A204.1 (cell line): ENCODE results near the gene PPIL3.
"Not testable (repeated sequence)": the region's sequence is repeated elsewhere in the genome, so short reads cannot be mapped to it uniquely, and the experiment has no call there.

Experiments
- FAIRE-seq: peaks from 2 replicates; lab custom pipeline; 2012; peaks lifted over from hg19 to GRCh38; lab: Jason Lieb, UNC

The PPIL3 gene

DNA sequence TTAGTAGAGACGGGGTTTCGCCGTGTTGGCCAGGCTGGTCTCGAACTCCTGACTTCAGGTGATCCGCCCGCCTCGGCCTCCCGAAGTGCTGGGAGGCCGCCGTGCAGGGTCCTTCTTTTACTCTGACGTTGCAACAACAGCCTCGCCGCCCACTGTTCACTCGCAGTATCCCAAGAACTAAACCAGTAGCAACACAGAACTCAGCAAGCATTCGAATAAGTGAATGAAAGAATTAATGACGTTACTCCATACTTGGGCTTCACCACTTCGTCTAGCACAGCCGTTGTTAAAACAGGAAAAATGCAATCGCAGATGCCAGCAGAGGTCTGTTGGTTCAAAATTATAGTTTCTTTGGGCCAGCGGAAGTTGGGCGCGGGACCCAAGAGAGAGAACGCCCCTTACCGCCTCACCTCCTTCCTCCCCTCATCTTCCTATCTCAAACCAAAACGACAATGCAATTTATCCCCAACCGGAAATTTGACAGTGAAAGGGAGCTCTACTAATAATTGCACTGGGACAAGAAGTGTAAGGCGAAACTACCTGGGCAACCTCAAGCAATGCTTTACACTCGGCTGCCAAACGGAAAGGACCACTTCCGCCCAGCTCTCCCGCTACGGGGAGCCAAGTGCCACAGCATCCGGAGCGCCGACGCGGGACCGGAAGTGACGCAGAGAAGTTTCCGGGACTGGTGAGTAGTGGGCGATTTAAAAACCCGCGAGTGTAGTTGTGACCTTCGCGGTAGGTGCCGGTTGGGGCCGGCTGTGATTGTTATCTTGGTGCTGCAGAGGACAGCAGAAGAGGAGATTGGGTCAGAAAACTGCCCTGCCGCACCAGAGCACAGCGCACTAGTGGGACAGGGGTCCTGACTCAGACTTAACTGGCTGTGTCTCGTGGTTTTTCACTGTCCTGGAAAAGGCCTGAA lies at the start of gene PPIL3, which contains the start of gene NIF3L1:
Gene PPIL3, minus strand, starts transcription at position 374 of the 922 bp plus-strand sequence. CDS start 1,462 bp downstream, outside the sequence.
Gene NIF3L1, plus strand, starts transcription at position 668 of the 922 bp plus-strand sequence. CDS start 2,573 bp downstream, outside the sequence.
- peak; percentile 93 for FAIRE-seq

DNA sequence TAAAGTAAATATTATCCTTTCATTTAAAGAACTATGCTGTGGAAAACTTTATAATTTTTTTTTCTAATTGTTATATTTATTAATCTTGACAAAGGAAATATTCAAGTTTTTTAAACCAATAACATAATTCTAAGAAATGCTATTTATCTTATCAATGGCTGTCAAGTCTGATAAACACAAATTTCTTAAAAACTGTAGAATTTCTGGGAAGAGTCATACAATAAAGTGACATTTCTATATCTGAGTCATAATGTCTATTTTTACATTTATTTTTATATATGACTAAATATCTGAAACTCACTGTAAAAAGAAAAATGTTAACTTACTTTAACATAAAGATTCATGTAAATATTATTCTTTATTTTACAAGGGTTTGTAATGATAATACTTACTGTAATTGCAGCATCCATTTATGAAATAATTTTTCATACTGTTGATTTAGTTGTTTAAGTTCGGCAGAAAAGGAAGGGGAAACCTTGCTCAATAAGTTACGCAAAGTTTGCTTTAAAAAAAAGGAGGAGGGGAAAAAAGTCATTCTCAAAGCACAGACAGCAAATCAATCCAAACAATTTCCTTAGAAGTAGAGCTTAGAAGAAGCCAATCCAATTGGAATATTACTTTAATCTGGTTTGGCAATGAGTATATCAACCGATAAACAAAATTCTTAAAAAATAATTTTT lies 42.2 kb upstream of the PPIL3 start:
- FAIRE-seq, result peak; percentile 78

DNA sequence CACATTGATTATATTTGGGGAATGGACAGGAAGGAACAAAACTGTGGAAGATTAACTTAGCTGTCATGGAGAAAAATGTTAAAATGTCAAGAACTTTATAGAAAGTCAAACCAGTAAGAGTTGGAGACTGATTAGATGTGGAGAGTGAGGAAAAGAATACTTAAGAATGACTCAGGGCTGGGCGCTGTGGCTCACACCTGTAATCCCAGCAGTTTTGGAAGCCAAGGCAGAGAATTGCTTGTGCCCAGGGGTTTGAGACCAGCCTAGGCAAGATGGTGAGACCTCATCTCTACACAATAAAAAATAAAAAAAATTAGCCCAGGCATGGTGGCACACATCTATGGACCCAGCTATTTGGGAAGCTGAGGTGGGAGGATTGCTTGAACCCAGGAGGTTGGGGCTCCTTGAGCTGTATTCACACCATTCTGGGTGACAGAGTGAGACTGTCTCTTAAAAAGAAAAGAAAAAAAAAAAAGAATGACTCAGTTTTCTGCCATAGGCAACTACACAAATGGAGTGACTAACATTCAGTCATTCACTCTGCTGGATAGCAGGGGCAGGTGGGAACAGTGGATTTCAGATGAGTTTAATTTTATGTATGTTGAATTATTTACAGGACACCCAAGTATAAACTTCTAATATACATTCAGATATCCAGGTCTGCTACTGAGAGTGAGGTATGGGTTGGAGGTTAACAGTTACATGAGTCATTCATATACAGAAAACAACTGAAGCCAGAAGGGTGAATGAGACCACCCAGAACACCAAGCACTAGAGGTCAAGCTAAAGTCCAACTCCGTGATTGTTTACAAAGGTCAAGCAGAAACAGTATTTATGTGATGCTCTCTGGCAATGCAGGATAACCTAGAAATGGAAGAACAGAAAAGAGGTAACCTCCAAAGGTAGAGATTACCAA lies 40.7 kb upstream of the PPIL3 start:
- FAIRE-seq, result no peak

DNA sequence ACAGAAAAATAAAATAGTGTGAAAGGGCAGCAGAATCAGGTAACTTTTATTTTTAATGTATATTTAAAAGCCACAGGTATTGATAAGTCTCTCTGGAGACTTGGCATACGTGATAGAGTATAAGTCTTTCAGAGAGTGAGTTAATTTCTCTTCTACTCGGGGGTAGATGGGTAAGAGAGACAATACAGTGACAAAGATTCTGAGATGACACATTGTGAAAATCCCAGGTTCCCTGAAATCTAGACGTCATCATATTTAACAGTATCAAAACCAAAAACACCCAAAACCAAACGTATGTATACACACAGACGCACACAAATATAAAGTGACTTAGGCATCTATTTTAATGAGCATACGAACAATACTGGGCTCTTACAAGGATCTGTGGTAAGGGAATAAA lies 33.6 kb upstream of the PPIL3 start:
- no peak for FAIRE-seq

DNA sequence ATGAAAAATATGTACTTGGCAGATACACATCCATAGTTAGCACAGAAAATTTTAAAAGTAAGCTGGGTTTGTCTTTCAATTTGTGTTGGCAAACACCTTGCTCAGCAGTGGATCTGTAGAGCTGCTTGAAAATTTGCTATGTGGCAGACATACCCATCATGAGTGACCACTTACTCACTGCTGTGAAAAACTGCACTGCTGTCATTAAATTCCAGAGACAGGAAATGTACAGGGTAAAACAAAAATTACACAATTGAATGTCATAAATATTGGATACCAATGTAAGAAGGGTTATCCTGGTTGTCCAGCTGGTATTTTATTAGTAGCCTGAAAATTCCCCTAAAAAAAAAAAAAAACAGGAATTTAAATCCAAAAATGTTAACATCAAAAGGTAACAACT lies 24.8 kb upstream of the PPIL3 start:
- no peak for FAIRE-seq

DNA sequence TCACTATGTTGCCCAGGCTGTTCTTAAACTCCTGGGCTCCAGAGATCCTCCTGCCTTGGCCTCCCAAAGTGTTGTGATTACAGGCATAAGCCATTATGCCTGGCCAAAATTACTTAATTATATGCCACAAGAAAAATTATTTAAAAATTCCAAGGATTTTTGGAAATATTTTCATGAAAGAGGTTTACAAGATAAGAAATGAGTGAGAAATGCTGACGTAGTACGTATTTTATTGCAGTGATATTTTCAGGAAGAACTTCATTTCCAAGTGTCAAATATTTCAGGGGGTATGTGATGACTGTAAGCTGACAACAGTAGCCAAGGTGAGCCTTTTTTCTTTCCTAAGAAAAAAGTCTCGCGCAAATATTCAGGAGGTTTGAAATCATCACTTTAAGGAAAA lies 21.1 kb upstream of the PPIL3 start:
- no peak for FAIRE-seq

DNA sequence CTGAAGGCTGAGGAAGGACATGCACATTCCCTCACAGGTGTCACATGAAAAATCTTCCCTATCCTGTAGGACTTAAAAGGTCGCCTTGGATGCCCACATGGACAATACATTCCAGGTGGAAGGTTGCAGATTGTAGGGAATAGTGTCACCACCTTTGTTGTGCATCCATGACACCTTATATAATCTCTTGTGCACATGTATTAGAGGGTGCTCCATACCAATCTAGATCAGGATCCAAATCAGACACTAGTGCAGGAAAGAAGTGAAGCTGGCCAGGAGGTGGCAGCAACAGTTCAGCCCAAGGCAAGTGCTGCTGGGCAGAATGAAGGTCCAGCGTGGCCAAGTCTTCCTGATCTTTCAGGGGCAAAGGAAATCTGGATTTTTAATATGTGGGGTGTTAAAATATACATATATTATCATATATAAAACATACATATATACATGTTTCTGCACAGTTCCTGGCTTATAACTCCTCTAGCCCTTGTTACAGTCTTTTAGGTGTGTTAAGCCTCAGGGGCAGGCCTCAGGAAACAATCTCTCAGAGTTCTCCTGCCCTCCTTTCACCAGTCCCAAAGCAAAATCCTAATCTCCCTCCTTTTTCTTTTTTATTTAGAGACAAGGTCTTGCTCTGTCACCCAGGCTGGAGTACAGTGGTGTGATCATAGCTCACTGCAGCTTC lies 16.9 kb upstream of the PPIL3 start:
- peak; percentile 84 for FAIRE-seq

DNA sequence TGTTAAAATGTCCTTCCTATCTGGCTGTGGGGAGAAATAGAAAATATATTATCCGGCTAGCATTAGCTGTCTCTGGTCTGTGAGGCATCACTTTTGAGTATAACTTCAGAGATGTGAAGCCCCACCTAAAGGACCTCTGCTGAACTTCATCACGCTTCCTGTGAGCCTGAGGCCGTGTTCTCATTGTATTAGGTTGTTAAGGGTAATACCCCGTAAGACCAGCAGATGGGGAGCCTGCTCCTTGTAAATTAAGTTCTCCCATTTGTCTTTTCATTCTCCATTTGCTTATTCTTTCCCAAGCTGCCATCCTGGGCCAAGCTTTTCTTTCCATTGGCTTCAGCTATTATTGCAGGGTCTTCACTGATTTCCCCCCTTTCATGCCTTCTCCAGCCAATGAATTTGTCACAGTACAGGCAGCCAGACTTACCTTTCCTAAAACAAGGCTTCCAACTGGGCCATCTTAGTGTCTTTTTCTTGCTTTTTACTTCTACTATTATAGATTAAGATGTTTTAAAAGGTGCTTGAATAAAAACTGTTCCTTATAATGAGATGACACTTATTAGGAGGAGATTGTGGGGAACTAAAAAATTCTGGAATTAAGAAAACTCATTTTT lies 12.7 kb upstream of the PPIL3 start:
- peak; percentile 96 for FAIRE-seq

DNA sequence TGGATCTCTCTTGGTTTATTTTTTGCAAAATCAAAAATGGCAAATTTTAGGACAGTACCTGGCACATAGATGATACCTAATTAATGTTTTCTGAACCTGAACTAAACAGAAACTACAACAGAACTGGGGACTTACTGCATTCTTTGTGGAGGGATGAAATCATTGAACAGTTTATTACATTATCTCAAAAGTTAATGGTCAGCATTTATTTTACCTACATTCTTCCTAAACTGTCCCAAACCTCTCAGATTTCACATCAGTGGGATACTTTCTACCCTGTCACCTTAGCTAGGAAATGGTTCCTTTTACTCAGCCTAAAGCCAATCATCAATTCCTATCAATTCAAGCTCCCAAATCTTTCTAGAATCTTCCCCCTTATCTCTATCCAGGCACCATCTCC lies 10.6 kb upstream of the PPIL3 start:
- no peak for FAIRE-seq

DNA sequence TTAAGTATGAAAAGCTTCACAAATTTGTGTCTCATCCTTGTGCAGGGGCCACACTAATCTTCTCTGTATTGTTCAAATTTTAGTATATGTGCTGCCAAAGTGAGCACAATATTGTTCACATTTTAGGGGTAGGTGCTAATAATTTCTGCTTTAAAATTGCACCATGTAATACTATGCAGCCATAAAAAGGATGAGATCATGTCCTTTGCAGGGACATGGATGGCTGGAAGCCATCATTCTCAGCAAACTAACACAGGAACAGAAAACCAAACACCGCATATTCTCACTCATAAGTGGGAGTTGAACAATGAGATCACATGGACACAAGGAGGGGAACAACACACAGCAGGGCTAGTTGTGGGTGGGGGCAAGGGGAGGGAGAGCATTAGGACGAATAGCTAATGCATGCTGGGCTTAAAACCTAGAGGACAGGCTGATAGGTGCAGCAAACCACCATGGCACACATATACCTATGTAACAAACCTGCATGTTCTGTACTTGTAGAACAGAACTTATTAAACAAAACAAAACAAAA lies 7.1 kb downstream of the PPIL3 start:
- FAIRE-seq, result not testable (repeated sequence)

DNA sequence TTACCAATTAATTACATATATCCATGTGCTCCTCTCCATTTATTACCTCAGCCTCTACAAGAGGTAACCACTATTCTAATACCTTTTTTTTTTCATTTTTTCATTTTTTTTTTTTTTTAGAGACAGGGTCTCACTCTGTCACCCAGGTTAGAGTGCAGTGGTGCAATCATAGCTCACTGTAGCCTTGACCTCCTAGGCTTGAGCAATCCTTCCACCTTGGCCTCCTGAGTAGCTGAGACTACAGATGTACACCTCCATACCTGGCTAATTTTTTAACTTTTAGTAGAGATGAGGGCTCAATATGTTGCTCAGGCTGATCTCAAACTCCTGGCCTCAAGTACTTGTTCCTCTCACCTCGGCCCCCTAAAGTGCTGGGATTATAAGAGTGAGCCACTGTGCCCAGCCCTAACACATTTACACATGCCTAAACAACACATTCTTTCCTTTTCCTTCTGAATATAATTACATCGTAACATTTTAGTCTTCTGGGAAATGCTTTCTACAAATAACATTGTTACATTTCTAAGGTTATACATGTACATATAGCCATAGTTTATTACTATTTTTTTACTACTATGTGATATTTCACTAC lies 10.5 kb downstream of the PPIL3 start:
- no peak for FAIRE-seq

DNA sequence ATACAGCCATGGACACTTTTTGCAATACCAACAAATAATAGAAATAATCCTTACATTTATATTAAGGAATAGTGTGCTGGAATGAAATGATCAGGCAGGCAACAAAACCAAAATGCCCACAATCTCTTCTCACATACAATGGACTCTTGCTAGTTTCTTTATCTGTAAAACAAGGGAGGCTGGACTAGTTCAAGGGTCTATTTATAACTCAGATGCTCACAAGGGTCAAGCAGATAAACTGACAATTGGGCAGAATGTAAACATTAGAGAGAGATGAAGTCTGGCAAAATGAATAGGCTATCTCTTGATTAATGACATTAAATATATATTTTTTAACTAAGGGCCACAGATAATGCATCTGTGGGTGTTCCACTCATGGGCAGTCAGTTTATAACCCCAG lies 11.4 kb downstream of the PPIL3 start:
- FAIRE-seq, result no peak

DNA sequence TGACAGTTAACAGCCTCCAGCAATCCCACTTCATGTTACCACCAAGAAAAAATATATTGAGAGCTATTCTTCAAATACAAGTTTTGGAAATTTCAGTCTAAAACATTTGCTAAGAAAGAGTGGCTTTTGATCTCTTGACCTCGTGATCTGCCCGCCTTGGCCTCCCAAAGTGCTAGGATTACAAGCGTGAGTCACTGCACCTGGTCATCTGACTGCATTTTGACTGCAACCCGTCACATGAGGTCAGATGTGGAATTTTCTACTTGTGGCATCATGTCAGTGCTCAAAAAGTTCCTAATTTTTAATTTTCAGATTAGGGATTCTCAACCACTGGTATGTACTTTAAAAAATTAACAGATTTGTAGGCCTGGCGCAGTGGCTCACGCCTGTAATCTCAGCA lies 15.3 kb downstream of the PPIL3 start:
- no peak for FAIRE-seq

DNA sequence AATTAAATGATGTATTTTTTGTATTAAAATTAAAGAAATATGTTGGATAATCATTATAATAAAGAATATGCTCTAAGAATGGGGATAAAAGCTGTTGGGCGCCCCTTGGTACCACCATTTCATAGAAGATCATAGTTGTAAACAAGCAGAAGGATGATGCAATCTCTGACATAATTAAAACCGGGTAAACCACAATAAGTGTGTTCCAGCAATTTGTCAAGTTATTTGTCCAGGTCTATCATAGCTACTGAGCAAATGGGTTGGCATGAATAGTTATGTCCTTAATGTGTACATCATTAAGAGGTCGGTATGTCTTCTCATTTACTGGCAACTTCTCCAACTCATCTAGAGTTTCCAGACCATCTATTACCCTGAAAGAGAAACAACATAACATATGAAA lies 17.7 kb downstream of the PPIL3 start:
- FAIRE-seq, result no peak

DNA sequence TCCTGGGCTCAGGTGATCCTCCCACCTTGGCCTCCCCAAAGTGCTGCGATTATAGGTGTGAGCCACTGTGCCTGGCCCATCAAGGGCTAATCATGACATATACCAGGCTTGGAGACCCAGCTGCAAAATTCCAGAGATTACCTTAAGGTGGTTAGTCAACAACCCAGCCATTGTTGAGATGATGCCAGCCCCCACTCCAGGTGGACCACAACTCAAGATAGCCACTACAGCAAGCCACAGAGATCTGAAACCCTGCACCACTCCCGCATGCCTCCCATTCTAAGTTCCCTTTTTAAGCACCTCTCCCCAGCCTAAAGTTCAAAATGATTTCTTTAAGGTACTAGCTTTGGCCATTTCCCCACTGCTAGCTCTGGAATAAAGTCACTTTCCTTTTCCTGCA lies 19.9 kb downstream of the PPIL3 start:
- FAIRE-seq, result no peak

DNA sequence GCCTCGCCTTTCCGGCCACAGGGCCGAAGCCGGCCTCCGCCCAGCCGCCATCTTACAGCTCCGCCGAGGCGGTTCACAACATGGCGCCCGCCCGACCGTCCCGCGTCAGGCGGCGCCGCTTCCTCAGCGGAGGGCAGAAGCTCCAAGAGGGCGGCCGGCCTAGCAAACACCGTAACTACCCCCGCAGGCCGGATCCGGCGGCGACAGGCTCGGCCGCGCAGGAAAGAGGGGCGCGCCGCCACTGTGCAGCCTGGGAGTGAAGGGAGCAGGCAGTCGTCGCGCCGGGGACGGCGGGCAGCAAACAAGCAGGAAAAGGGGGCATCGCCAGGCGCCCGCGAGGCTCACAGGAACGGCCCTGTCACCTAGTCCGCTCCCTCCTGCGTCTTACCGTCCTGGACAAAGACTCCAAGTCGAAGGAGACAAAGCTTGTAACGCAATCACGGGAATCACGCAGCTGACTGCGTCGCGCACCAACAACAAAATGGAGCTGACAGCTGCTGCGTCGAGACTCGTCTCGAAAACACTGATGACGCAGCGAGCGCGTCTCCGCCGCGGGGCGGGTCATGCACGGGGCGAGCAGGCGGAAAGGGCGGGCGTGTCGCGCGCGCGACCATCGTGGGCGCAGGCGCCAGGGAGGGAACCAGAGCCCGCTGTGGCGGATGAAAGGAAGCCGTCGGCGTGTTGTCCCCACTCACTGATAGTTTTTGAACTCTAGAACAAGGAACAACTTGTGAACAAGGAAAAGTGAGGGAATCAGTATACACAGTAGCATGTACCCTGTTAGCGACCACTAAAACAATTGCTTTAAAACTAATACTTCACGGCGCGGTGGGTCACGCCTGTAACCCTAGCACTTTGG lies 24.5 kb downstream of the PPIL3 start, which contains the start of gene CLK1:
Gene CLK1, minus strand, starts transcription at position 483 of the 859 bp plus-strand sequence. CDS start 2,796 bp downstream, outside the sequence.
- no peak for FAIRE-seq

DNA sequence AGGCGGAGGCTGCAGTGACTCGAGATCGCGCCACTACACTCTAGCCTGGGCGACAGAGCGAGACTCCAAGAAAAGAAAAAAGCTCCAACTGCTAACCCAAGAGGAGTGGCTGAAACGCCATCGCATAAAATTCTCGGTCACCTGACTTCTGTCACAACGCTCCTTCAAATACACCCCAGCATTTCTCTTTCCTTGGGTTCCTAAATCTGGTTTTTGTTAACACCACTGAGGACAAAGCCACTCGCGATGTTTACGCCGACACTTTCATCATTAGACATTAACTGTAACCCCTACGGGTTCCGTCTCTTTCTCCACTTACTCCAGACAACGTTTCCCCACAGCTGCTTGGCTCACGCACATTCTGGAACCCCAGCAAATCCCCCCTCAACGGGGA lies 25.1 kb downstream of the PPIL3 start:
- FAIRE-seq, result no peak

DNA sequence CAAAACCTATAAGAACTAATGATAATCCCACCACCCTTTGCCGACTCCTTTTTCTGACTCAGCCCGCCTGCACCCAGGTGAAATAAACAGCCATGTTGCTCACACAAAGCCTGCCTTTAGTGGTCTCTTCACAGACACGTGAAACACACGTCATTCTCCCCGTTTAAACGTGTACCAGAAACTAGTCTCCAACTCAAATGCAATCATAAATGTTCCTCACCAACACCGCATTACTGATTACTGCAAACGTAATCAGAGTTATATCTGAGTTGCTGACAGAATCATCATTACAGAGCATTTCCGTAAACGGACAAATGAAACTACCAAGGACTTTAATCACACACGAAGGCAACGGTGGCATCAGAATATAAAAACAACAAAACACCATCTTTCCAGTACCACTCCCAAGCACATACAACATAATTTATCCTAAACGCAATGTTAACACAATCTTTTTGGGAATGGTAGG lies 26.3 kb downstream of the PPIL3 start:
- FAIRE-seq, result no peak

DNA sequence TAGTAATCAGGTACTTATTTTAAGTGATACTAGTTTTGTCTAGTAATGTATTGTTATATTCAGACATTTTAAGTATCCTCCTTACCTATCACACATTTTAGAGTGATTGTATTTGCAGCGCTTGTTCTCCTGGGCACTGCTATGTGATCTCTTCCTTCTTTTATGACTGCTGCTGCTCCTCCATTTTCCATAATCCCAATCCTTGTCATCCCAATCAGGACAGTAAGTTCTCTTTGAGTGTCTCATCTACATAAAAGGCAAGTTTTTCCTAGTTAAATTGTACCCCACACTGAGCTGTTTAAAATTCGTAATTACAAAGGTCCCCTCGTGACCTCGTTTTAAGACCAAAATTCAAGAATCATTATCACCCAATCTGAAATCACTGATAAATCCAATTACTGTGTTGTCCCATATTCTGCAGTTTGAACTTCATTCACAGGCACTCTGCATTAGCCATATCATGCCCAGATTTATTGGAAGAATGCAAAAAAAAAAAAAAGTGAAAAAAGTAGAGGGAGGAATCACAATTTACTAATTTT lies 27.2 kb downstream of the PPIL3 start:
- no peak for FAIRE-seq
